GM12878 (cell line): ENCODE data around the gene MMP20. TPM values are rescaled to one million over a fixed set of nuclear protein-coding genes. Genes with fewer than 3 reads are reported as not detected.

Experiments
- ATF7 ChIP-seq: fragments of 450-650 bp; IDR thresholded peaks from 2 replicates; pipeline ENCODE4 v1.6.1; 2016; ENCODE audit warnings: low read depth, mild to moderate bottlenecking
- CREB1 ChIP-seq: IDR thresholded peaks from 2 replicates; pipeline ENCODE4 v1.6.1; 2012; ENCODE audit warnings: low read depth, mild to moderate bottlenecking, inconsistent platforms
- CTCF ChIP-seq, 3 experiments: IDR thresholded peaks in 2 of 3; conservative IDR thresholded peaks in 1 of 3; 2 replicates each; pipeline ENCODE4 v1.5.1; 2011; ENCODE audit warnings: low read depth in 3 of 3, low read length in 3 of 3, mild to moderate bottlenecking in 3 of 3, control low read depth in 2 of 3, moderate library complexity in 2 of 3, inconsistent platforms in 1 of 3, mixed read lengths in 1 of 3; ENCODE audit not compliant: control insufficient read depth in 2 of 3, insufficient read depth in 1 of 3; ENCODE audit errors: extremely low read depth in 1 of 3
- CUX1 ChIP-seq: IDR thresholded peaks from 2 replicates; pipeline ENCODE4 v1.6.1; 2012; ENCODE audit warnings: improper control_type of control experiment, low read depth, low read length; ENCODE audit not compliant: insufficient replicate concordance
- EED ChIP-seq: sonication (generic); IDR thresholded peaks from 2 replicates; pipeline ENCODE4 v1.6.1; 2016; ENCODE audit warnings: antibody characterized with exemption, low read depth
- ETV6 ChIP-seq, 2 experiments: fragments of 450-650 bp in 1 of 2; IDR thresholded peaks in 1 of 2; conservative IDR thresholded peaks in 1 of 2; 2 replicates each; pipeline ENCODE4 v1.6.1; 2014; ENCODE audit warnings: antibody characterized with exemption in 1 of 2, borderline replicate concordance in 1 of 2, low read depth in 1 of 2, mild to moderate bottlenecking in 1 of 2, moderate library complexity in 1 of 2
- IRF4 ChIP-seq: IDR thresholded peaks from 2 replicates; pipeline ENCODE4 v1.6.1; 2011; ENCODE audit warnings: low read depth, low read length
- JUNB ChIP-seq: IDR thresholded peaks from 2 replicates; pipeline ENCODE4 v1.6.1; 2016; ENCODE audit warnings: antibody characterized with exemption, mild to moderate bottlenecking
- MAX ChIP-seq: IDR thresholded peaks from 2 replicates; pipeline ENCODE4 v1.6.1; 2012; ENCODE audit warnings: low read depth, low read length, improper control_type of control experiment
- NFIC ChIP-seq: IDR thresholded peaks from 2 replicates; pipeline ENCODE4 v1.6.1; 2012; ENCODE audit warnings: low read depth, mild to moderate bottlenecking, inconsistent platforms, low read length, moderate library complexity
- RUNX3 ChIP-seq: IDR thresholded peaks from 2 replicates; pipeline ENCODE4 v1.6.1; 2012; ENCODE audit warnings: low read length, inconsistent platforms
- SMAD5 ChIP-seq: IDR thresholded peaks from 2 replicates; pipeline ENCODE4 v1.6.1; 2016; ENCODE audit warnings: antibody characterized with exemption, low read depth
- SMARCA5 ChIP-seq: fragments of 450-650 bp; IDR thresholded peaks from 2 replicates; pipeline ENCODE4 v1.6.1; 2017; ENCODE audit warnings: mild to moderate bottlenecking
- STAT3 ChIP-seq: IDR thresholded peaks from 2 replicates; pipeline ENCODE4 v1.6.1; 2011; ENCODE audit warnings: low read depth, low read length, improper control_type of control experiment
- TCF7 ChIP-seq: IDR thresholded peaks from 2 replicates; pipeline ENCODE4 v1.6.1; 2014; ENCODE audit warnings: antibody characterized with exemption, borderline replicate concordance
- ZBED1 ChIP-seq: IDR thresholded peaks from 2 replicates; pipeline ENCODE4 v1.6.1; 2016; ENCODE audit warnings: borderline replicate concordance
- ZNF217 ChIP-seq: fragments of 450-650 bp; IDR thresholded peaks from 2 replicates; pipeline ENCODE4 v1.6.1; 2017; ENCODE audit warnings: antibody characterized with exemption, mild to moderate bottlenecking
- ZNF687 ChIP-seq: fragments of 450-650 bp; IDR thresholded peaks from 2 replicates; pipeline ENCODE4 v1.6.1; 2017; ENCODE audit warnings: mild to moderate bottlenecking, moderate library complexity
- polyA plus RNA-seq, 11 experiments: library from polyadenylated mRNA; depleted of rRNA in 4 of 11; unstranded in 6 of 11; stranded (reverse) in 5 of 11; fragments of >200 nt; fragmentation: Nextera tagmentation in 4 of 11; fragmentation: Illumina TruSeq in 1 of 11; extraction: Ambion mirVana in 4 of 11; extraction: Trizol in 1 of 11; gene quantifications; 1 replicate in 1 of 11; 2 replicates in 10 of 11; pipeline versions ENCODE4 v1.2.1 to v1.2.3, GENCODE V29; 2011 to 2016; ENCODE audit warnings: inconsistent platforms in 2 of 11, missing spikeins in 2 of 11, low read depth in 1 of 11
- total RNA-seq, 4 experiments: library from RNA; depleted of rRNA in 3 of 4; stranded (reverse); fragments of >200 nt in 3 of 4; fragmentation: Illumina TruSeq in 1 of 4; extraction: Trizol in 1 of 4; gene quantifications; 2 replicates each; pipeline versions ENCODE4 v1.2.1 to v1.2.3, GENCODE V29; 2013 to 2021

Gene MMP20
- total and polyA plus RNA-seq, 10 of the 15 experiments (the other 5 are each of a cell fraction or from before 2014, with no cell fraction given), result 0.10 to 0.57 (median 0.19) TPM; not detected in 2

GRCh38 chr11:102611291-102611690, 13.8 kb downstream of the MMP20 start (continued):
- TF ChIP-seq ZNF687, result peak; percentile 92
- peak; percentile 62 for TF ChIP-seq EED
- TF ChIP-seq ZBED1, result peak; percentile 54; the same call in 1 of the 2 replicates
- TF ChIP-seq IRF4, result peak; percentile 93
- peak in 1 of 2 experiments; percentile 58; a peak in 1 of 4 replicates for TF ChIP-seq ETV6 (conservative IDR thresholded peaks at IDR 0.05 in 1 of 2, IDR thresholded peaks at IDR 0.05 in 1 of 2; ENCODE audit: borderline replicate concordance in 1 of 2, low read depth in 1 of 2)
- peak; percentile 31 for TF ChIP-seq CUX1
- TF ChIP-seq RUNX3, result peak; percentile 75
- TF ChIP-seq NFIC, result peak; percentile 89
- TF ChIP-seq CTCF (IDR thresholded peaks at IDR 0.05 in 2 of 3, conservative IDR thresholded peaks at IDR 0.05 in 1 of 3; ENCODE audit: control insufficient read depth in 2 of 3, extremely low read depth in 1 of 3, insufficient read depth in 1 of 3, low read depth in 3 of 3, low read length in 3 of 3), result peak in 1 of 3 experiments; percentile 34; a peak in 1 of 6 replicates
- TF ChIP-seq TCF7, result no peak
- no peak for TF ChIP-seq SMARCA5
- TF ChIP-seq ZNF217, result peak; percentile 74; the same call in 1 of the 2 replicates
- TF ChIP-seq MAX, result no peak
- peak; percentile 95 for TF ChIP-seq ATF7
- TF ChIP-seq STAT3, result peak; percentile 79; the same call in 1 of the 2 replicates
- TF ChIP-seq CREB1, result 0 out of 2 replicates have a peak, but pooled peaks have one; percentile 45
- TF ChIP-seq JUNB, result peak; percentile 97
- no peak for TF ChIP-seq SMAD5
